ENCODE data around the gene UPP2.

UPP2 gene

GRCh38 chr2:158113741-158114295 is 12.1 kb downstream of the UPP2 start:
- no peak for DNase-seq

GRCh38 chr2:158114516-158114915 is 12.8 kb downstream of the UPP2 start:
- no peak for DNase-seq

GRCh38 chr2:158115202-158115767 is 13.6 kb downstream of the UPP2 start:
- DNase-seq: no peak

GRCh38 chr2:158116936-158117335 is 15.3 kb downstream of the UPP2 start:
- no peak for DNase-seq

GRCh38 chr2:158120102-158120501 is 18.4 kb downstream of the UPP2 start:
- DNase-seq: no peak

- DNase-seq: no peak
Observed at GRCh38 chr2:158120664-158121641, 19.3 kb downstream of the UPP2 start.

- DNase-seq: no peak
Observed at GRCh38 chr2:158124896-158125295, 23.2 kb downstream of the UPP2 start.

GRCh38 chr2:158125756-158126498 is 24.3 kb downstream of the UPP2 start:
- DNase-seq: no peak

- no peak for DNase-seq
Observed at GRCh38 chr2:158127380-158127804, 25.7 kb downstream of the UPP2 start.

GRCh38 chr2:158128168-158128973 is 26.7 kb downstream of the UPP2 start:
- no peak for DNase-seq

GRCh38 chr2:158129037-158129436 is 27.4 kb downstream of the UPP2 start:
- DNase-seq: no peak

GRCh38 chr2:158130832-158131473 is 29.3 kb downstream of the UPP2 start:
- no peak for DNase-seq

- DNase-seq: no peak
Observed at GRCh38 chr2:158131483-158131912, 29.8 kb downstream of the UPP2 start.

GRCh38 chr2:158131919-158132566 is 30.4 kb downstream of the UPP2 start:
- DNase-seq: no peak

- DNase-seq: no peak
Observed at GRCh38 chr2:158134055-158134454, 32.4 kb downstream of the UPP2 start.

- no peak for DNase-seq
Observed at GRCh38 chr2:158134655-158135054, 33.0 kb downstream of the UPP2 start.

GRCh38 chr2:158135096-158135495 is 33.4 kb downstream of the UPP2 start:
- no peak for DNase-seq

- DNase-seq: no peak
Observed at GRCh38 chr2:158138255-158138654, 36.6 kb downstream of the UPP2 start.

- no peak for DNase-seq
Observed at GRCh38 chr2:158140201-158140600, 38.5 kb downstream of the UPP2 start.

GRCh38 chr2:158142165-158142564 is 40.5 kb downstream of the UPP2 start:
- DNase-seq: no peak

All from stimulated activated naive CD4-positive, alpha-beta T cell treated with Interleukin-2 at 50 U/mL for 16 hours (primary cell).